Measurements from ENCODE around the gene WRAP73.

- TF ChIP-seq CTCF (IDR thresholded peaks at IDR 0.05; ENCODE audit: insufficient read depth, low read depth, low read length), result no peak
- no peak for TF ChIP-seq EZH2 (IDR thresholded peaks at IDR 0.05; ENCODE audit: insufficient read depth, low read length)
Observed at GRCh38 chr1:3593334-3593733, 56.6 kb downstream of the WRAP73 start.
